HL-60/S4 (cell line): ENCODE results near the gene KHK.

Experiments
- in situ Hi-C: fragments of 300-500 bp; cut with MboI; formaldehyde crosslinking; loops from 2 replicates; pipeline ENCODE4 v1.14.3; 2022; ENCODE audit warnings: low sequenced_read_pairs

The KHK gene

DNA sequence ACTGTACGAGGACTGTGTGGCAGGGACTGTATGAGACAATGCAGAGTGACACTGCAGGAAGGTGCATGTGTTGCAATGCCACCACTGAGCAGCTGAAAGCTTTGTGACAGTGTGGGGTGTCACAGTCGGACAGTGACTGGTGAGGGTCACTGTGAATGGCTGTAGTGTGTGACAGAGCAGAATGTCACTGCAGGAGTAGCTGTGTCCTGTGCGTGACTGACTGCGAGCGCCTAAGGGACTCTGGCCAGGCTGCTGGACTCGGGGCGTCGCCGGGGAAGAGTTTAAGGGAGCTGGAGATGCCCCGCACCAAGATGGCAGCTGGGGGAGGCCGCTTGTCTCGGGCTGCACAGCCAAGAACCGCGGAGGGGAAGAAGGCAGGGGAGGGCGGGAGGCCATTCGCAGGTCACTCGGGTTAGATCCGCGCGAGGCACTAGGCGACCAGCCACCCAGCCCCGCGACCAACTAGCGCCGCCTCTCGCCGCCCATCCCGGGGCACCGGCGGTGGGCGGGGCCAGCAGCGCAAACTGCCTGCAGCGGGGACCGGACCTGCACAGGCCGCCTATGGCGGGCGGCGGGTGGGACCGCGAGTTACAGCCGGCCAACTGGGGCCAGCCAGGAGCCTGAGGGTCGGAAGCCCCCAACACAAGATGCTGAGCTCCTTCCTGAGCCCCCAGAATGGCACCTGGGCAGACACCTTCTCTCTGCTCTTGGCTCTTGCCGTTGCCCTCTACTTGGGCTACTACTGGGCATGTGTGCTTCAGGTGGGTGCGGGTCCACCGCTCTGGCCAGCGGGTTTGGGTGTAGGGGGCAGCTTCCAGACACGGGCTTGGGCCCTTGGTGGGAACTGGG is 37.0 kb downstream of the KHK start, which contains the start of gene ABHD1:
Gene ABHD1 (plus strand): TSS at position 514 of the 849 bp plus-strand sequence. CDS start 134 bp downstream, at position 648.
- in situ Hi-C loops = no loop called here

GRCh38 chr2:27125104-27125503 is 38.5 kb downstream of the KHK start:
- in situ Hi-C loops = no loop called here

DNA sequence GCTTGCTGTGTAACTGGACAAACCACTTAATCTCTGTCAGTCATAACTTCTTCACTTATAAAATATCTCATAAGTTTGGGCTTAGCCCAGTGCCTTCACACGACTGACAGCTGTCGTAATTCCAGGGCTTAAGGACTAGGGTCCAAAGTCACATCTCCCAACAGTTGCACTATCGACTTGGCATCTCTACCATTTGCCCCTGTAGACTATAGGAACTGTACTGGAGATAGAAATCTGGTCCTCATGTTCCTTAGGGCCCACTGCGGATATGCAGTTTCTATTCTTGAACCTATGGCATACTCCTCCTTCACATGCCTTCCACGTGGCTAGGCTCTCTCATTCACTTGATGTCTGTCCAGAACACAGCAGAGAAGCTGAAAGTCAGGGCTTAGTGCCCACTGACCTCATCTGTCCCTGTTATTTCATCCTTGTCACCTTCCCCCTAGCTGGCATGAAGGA is 39.7 kb downstream of the KHK start:
- in situ Hi-C loops = no loop called here

- in situ Hi-C loops = no loop called here
Observed at GRCh38 chr2:27127883-27128667, 41.5 kb downstream of the KHK start.

DNA sequence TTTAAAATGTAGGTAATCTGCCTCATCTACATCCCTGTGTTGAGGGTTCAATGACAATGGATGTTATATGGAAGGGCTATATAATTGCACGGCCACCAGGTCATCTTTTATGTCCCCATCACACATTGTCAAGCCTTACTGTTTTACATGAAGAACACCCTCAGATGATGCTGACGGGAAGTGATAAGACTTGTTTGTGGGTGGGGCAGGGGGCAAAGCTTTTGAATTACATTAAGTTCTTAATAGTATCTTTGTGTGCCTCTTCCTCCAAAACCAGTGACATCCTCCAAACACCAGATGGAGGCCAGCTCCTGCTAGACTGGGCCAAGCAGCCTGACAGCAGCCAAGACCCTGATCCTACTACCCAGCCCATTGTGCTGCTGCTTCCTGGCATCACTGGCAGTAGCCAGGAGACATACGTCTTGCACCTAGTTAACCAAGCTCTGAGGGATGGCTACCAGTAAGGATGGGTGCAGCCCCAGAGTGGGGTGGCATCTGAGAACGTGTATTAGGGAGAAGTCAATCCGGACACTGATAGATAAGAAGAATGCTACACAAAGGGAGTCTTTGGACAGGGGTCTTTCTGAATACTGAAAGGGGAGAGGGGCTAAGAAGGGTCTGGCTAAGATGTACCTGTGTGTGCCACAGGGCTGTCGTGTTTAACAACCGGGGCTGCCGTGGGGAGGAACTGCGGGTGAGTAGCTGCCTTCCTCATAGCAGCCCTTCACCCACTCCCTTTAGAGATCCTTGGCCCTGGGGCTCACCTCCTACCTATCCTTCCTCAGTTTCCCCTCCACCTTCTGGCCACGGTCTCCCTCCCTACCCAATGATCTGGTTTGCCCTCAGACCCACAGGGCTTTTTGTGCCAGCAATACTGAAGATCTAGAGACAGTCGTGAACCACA is 42.3 kb downstream of the KHK start:
- in situ Hi-C loops = no loop called here

DNA sequence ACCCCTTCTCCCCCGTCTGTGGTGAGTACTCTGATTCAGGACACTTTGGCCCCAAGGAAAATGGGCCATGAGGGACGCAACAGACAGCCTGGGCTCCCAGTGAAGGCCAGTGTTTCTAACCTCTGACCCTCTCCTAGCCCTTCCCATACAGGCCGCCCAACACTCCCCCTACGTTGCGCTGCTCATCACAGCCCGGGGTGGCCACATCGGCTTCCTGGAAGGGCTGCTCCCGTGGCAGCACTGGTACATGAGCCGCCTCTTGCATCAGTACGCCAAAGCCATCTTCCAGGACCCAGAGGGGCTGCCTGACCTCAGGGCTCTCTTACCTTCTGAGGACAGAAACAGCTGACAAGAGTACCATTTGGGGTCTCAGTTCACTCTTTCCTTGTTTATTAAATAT is 43.8 kb downstream of the KHK start:
- in situ Hi-C loops = no loop called here

DNA sequence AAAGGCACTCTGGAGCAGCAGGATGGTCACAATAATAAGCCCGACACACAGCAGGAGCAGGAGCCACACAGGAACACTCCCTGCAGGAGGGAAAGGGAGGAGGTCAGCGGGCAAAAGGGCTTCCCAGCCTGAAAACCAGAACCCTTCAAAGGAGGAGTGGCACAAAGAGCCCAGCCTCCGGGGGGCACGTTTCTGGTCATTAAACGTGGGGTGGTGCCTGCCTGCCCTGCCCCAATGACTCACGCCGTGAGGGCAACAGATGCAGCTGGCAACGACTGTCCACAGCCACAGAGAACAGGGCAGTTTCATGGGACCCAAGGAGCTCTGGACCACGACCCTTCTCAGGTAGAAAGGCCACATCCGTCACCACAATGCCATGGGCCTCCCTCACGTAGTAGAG is 44.9 kb downstream of the KHK start:
- in situ Hi-C loops = no loop called here

DNA sequence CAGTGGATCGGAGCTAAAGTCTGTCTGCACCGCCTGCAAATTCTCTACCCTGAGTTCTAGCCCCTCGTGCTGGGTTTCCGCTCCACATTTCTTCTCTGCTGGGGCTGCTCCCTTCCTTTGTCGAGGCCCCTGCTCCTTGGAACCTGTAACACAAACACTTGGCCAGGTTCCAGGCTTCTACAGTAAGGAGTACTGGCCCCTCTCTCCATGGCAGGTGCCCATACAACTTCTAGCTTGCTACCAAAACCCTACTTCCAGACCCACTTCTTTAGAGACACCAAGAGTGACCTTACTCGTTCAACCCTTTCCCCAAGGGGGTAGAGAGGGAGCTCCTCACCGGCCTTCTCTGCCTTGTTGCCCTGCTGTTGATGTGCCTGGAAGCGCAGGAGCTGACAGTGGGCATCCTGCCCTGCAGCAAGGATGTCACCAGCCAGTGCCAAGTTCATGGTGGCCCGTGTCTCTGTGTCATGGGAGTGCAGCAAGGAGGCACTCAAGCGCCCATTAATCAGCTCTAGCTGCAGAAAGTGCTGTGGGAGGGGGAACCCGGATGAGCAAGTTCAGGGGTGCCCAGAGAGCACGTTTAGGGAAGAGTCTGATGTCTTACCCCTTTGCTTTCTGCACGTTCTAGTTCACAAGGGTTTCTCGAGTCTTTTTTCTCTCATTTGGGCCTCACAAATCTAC is 46.8 kb downstream of the KHK start:
- in situ Hi-C loops = no loop called here

GRCh38 chr2:27133905-27134780 is 47.6 kb downstream of the KHK start, which contains the start of gene PREB:
Gene PREB, minus strand, starts transcription at chr2:27134636. Its CDS starts 215 bp downstream, at chr2:27134421.
- in situ Hi-C loops = no loop called here

- in situ Hi-C loops = no loop called here
Observed at GRCh38 chr2:27134781-27135477, 48.4 kb downstream of the KHK start.

GRCh38 chr2:27135478-27135955 is 48.9 kb downstream of the KHK start:
- in situ Hi-C loops = no loop called here

DNA sequence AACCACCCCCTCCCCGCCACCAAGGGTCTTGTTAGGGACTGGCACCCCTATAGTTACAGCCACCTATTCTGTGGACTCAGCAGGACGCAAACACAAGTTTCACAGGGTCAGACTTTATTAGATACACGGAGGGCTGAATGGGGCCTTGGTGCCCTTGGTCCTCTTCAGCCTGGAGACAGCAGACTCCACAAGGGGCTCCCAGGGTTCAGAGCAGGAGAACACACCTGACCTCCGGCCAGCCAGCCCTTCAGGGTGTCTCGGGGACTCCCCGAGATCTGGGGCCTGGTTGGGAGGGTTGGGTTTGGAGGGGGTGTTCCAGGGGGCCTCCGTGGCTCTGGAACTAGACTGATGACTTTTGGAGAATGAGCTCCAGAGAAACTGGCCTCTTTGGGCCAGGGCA is 50.2 kb downstream of the KHK start:
- in situ Hi-C loops = no loop called here

GRCh38 chr2:27137322-27137935 is 50.9 kb downstream of the KHK start:
- in situ Hi-C loops = no loop called here

DNA sequence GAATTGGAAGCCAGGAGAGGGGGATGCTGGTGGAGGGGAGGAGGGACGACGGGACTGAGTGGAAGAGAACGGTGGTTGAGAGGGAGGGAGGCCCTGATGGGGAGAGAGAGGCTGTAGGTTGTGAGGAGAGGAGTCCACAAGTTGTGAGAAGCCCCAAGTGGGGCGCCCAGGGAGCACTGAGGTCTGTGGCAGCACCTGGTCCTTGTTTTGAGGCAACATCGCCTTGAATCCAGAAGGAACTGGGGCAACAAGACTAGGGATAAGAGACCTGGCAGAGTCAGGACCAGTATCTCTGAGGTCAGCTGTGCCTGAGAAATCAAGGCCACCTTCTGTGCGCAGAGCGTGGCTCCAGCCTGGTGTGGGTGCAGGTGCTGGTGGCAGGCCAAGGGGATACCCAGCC is 51.5 kb downstream of the KHK start:
- in situ Hi-C loops = no loop called here

GRCh38 chr2:27139310-27139709 is 52.7 kb downstream of the KHK start, which contains the start of gene PRR30:
Gene PRR30, minus strand, starts transcription at chr2:27139410. Its CDS starts 1,081 bp downstream, at chr2:27138329.
- in situ Hi-C loops = no loop called here

GRCh38 chr2:27143285-27143684 is 56.7 kb downstream of the KHK start:
- in situ Hi-C loops = no loop called here

GRCh38 chr2:27145682-27146081 is 59.1 kb downstream of the KHK start:
- in situ Hi-C loops = no loop called here

GRCh38 chr2:27147935-27148334 is 61.4 kb downstream of the KHK start:
- in situ Hi-C loops = no loop called here
